Measurements from ENCODE around the gene SETBP1. TPM values are rescaled to one million over a fixed set of nuclear protein-coding genes. Genes with fewer than 3 reads are reported as not detected.

SETBP1 gene
- total RNA-seq, 1 donor from 2014 or later = 30.1 TPM

- no peak for DNase-seq
Measured at GRCh38 chr18:44901283-44901682, 220.6 kb downstream of the SETBP1 start.

GRCh38 chr18:44903327-44903726 lies 222.6 kb downstream of the SETBP1 start:
- DNase-seq = no peak

- no peak for DNase-seq
Measured at GRCh38 chr18:44904768-44905167, 224.1 kb downstream of the SETBP1 start.

GRCh38 chr18:44909191-44909719 lies 228.6 kb downstream of the SETBP1 start:
- peak; percentile 41 for DNase-seq

- no peak for DNase-seq
Measured at GRCh38 chr18:44911260-44911659, 230.6 kb downstream of the SETBP1 start.

GRCh38 chr18:44911773-44912172 lies 231.1 kb downstream of the SETBP1 start:
- DNase-seq = no peak

- no peak for DNase-seq
Measured at GRCh38 chr18:44912740-44913478, 232.2 kb downstream of the SETBP1 start.

- no peak for DNase-seq
Measured at GRCh38 chr18:44914028-44914427, 233.3 kb downstream of the SETBP1 start.

- no peak for DNase-seq
Measured at GRCh38 chr18:44915213-44915612, 234.5 kb downstream of the SETBP1 start.

GRCh38 chr18:44915661-44916060 lies 235.0 kb downstream of the SETBP1 start:
- no peak for DNase-seq

GRCh38 chr18:44916429-44917207 lies 235.9 kb downstream of the SETBP1 start:
- no peak for DNase-seq

GRCh38 chr18:44917216-44918141 lies 236.8 kb downstream of the SETBP1 start:
- no peak for DNase-seq

GRCh38 chr18:44918142-44918476 lies 237.4 kb downstream of the SETBP1 start:
- DNase-seq = no peak

- DNase-seq = no peak
Measured at GRCh38 chr18:44920441-44920840, 239.8 kb downstream of the SETBP1 start.

GRCh38 chr18:44921974-44922373 lies 241.3 kb downstream of the SETBP1 start:
- no peak for DNase-seq

- no peak for DNase-seq
Measured at GRCh38 chr18:44922968-44923367, 242.3 kb downstream of the SETBP1 start.

GRCh38 chr18:44924785-44925499 lies 244.3 kb downstream of the SETBP1 start:
- peak; percentile 32 for DNase-seq

- no peak for DNase-seq
Measured at GRCh38 chr18:44927127-44927849, 246.6 kb downstream of the SETBP1 start.

- DNase-seq = no peak
Measured at GRCh38 chr18:44934901-44935300, 254.2 kb downstream of the SETBP1 start.

GRCh38 chr18:44935455-44935854 lies 254.8 kb downstream of the SETBP1 start:
- no peak for DNase-seq

GRCh38 chr18:44936485-44936884 lies 255.8 kb downstream of the SETBP1 start:
- no peak for DNase-seq
